B cell (primary cell): ENCODE results near the gene SFXN4. TPM values are rescaled to one million over a fixed set of nuclear protein-coding genes. Genes with fewer than 3 reads are reported as not detected.

Source experiments
- ATAC-seq: fragments of 200-7000 bp; cut with Tn5 transposase; one replicate; pipeline ENCODE4 v1.10.0; 2021; ENCODE audit warnings: low read depth, mild to moderate bottlenecking, moderate number of reproducible peaks, moderate library complexity
- CTCF ChIA-PET: fragments of 350-600 bp; sonication (Branson Sonifier 250); formaldehyde crosslinking; loops from one replicate; lab custom pipeline; 2021; ENCODE audit warnings: antibody characterized with exemption, inconsistent platforms; lab: Charles Lee
- POLR2A ChIA-PET: fragments of 350-600 bp; sonication (Branson Sonifier 250); formaldehyde crosslinking; loops from one replicate; lab custom pipeline; 2021; ENCODE audit warnings: antibody characterized with exemption; lab: Charles Lee
- DNase-seq: peaks from one replicate; pipeline ENCODE4 v3.0.0; 2013
- H2AFZ ChIP-seq: 2 replicates; pipeline ENCODE4 v1.6.1; 2012; ENCODE audit warnings: mild to moderate bottlenecking, low read depth, low read length; ENCODE audit not compliant: insufficient read depth, poor library complexity, severe bottlenecking
- H3K27ac ChIP-seq, 2 donors: 1 replicate in 1 of 2; 2 replicates in 1 of 2; pipeline ENCODE4 v1.5.1; 2012 to 2013; ENCODE audit warnings: low read length in 2 of 2, mild to moderate bottlenecking in 2 of 2, moderate library complexity in 1 of 2
- H3K27me3 ChIP-seq, 4 experiments: fragments of 200-600 bp in 1 of 4; sonication (generic) in 1 of 4; replicated peaks in 1 of 4; 1 replicate in 2 of 4; 2 replicates in 2 of 4; pipeline versions ENCODE4 v1.6.1 to v1.7.0; 2013 to 2016; ENCODE audit warnings: low read length in 3 of 4, mild to moderate bottlenecking in 2 of 4, mixed read lengths in 1 of 4, moderate library complexity in 1 of 4; ENCODE audit not compliant: insufficient read depth in 4 of 4, control insufficient read depth in 3 of 4; ENCODE audit errors: control extremely low read depth in 1 of 4
- H3K36me3 ChIP-seq, 2 experiments: replicated peaks in 1 of 2; 1 replicate in 1 of 2; 2 replicates in 1 of 2; pipeline versions ENCODE4 v1.6.1 to v1.7.1; 2013; ENCODE audit warnings: low read length in 1 of 2; ENCODE audit not compliant: insufficient read depth in 2 of 2, control insufficient read depth in 1 of 2; ENCODE audit errors: control extremely low read depth in 1 of 2, extremely low read depth in 1 of 2
- H3K4me1 ChIP-seq, 2 donors: fragments of 200-600 bp in 1 of 2; sonication (generic) in 1 of 2; 1 replicate in 1 of 2; 2 replicates in 1 of 2; pipeline versions ENCODE4 v1.5.1 to v1.6.1; 2013 to 2017; ENCODE audit warnings: low read length in 2 of 2; ENCODE audit not compliant: control insufficient read depth in 2 of 2, insufficient read depth in 2 of 2
- H3K4me2 ChIP-seq: replicated peaks from 2 replicates; pipeline ENCODE3; 2012; ENCODE audit warnings: mild to moderate bottlenecking, low read depth, low read length; ENCODE audit not compliant: poor library complexity, severe bottlenecking
- H3K4me3 ChIP-seq, 5 experiments: fragments of 200-600 bp in 1 of 5; sonication (generic) in 1 of 5; 1 replicate in 3 of 5; 2 replicates in 2 of 5; pipeline versions ENCODE4 v1.5.1 to v1.7.0; 2011 to 2016; ENCODE audit warnings: low read length in 4 of 5, mild to moderate bottlenecking in 4 of 5, low read depth in 2 of 5, control low read depth in 1 of 5, moderate library complexity in 1 of 5; ENCODE audit not compliant: insufficient read depth in 1 of 5; ENCODE audit errors: control extremely low read depth in 1 of 5, extremely low read depth in 1 of 5
- H3K79me2 ChIP-seq: fragments of 200-600 bp; sonication (generic); one replicate; pipeline ENCODE4 v1.6.0; 2016; ENCODE audit warnings: low read length; ENCODE audit not compliant: control insufficient read depth, insufficient read depth
- H3K9ac ChIP-seq: fragments of 200-600 bp; sonication (generic); 2 replicates; pipeline ENCODE4 v1.6.1; 2017; ENCODE audit warnings: mild to moderate bottlenecking, low read length, moderate library complexity
- H3K9me3 ChIP-seq, 3 donors: one replicate each; pipeline versions ENCODE4 v1.6.1 to v1.7.1; 2013; ENCODE audit warnings: low read length in 2 of 3; ENCODE audit not compliant: control insufficient read depth in 2 of 3, insufficient read depth in 1 of 3; ENCODE audit errors: control extremely low read depth in 1 of 3
- H4K20me1 ChIP-seq: 2 replicates; pipeline ENCODE4 v1.6.0; 2012; ENCODE audit warnings: mild to moderate bottlenecking, low read length; ENCODE audit not compliant: insufficient read depth, control insufficient read depth, poor library complexity, severe bottlenecking
- H3K27ac Mint-ChIP-seq: one replicate; pipeline ENCODE4 v1.8.0; 2021; ENCODE audit warnings: mixed read lengths
- H3K27me3 Mint-ChIP-seq: one replicate; pipeline ENCODE4 v1.8.0; 2021; ENCODE audit warnings: mixed read lengths
- H3K4me1 Mint-ChIP-seq: one replicate; pipeline ENCODE4 v1.8.0; 2021; ENCODE audit warnings: mixed read lengths
- H3K4me3 Mint-ChIP-seq: one replicate; pipeline ENCODE4 v1.8.0; 2021; ENCODE audit warnings: mixed read lengths
- H3K9me3 Mint-ChIP-seq: one replicate; pipeline ENCODE4 v1.8.0; 2022; ENCODE audit warnings: mixed read lengths; ENCODE audit not compliant: insufficient read depth
- EZH2 ChIP-seq: IDR thresholded peaks from 2 replicates; pipeline ENCODE4 v1.6.1; 2012; ENCODE audit warnings: borderline replicate concordance, low read depth, mild to moderate bottlenecking, moderate library complexity, low read length; ENCODE audit not compliant: insufficient read depth, poor library complexity, severe bottlenecking
- WGBS: methylation state at CpG from one replicate; pipeline ENCODE4 v1.1.5; 2013; ENCODE audit warnings: missing lambda C conversion rate; ENCODE audit not compliant: insufficient coverage; 5-methylcytosine and 5-hydroxymethylcytosine counted together
- intact Hi-C: fragments of 100-400 bp; cut with micrococcal nuclease; formaldehyde crosslinking; loops from one replicate; pipeline ENCODE4 v1.10.0; 2022
- polyA plus RNA-seq: library from polyadenylated mRNA; depleted of rRNA; stranded (reverse); fragments of >200 nt; gene quantifications from 2 replicates; pipeline ENCODE4 v1.2.3, GENCODE V29; 2012
- total RNA-seq, 2 donors: library from RNA; stranded (reverse); fragments of 120-200 nt in 1 of 2; gene quantifications; 1 replicate in 1 of 2; 2 replicates in 1 of 2; pipeline versions ENCODE4 v1.2.3 to v1.2.4, GENCODE V29; 2013 to 2022
- TF ChIP-seq, protein P1 (sequence below): fragments of 200-600 bp; IDR thresholded peaks from one replicate; pipeline ENCODE4 v1.8.0; 2022; ENCODE audit warnings: antibody characterized with exemption, mild to moderate bottlenecking

SFXN4 gene
- total and polyA plus RNA-seq, 2 donors (not counting 1 experiment from before 2014, with no cell fraction given), result 9.8 to 15.4 TPM

DNA sequence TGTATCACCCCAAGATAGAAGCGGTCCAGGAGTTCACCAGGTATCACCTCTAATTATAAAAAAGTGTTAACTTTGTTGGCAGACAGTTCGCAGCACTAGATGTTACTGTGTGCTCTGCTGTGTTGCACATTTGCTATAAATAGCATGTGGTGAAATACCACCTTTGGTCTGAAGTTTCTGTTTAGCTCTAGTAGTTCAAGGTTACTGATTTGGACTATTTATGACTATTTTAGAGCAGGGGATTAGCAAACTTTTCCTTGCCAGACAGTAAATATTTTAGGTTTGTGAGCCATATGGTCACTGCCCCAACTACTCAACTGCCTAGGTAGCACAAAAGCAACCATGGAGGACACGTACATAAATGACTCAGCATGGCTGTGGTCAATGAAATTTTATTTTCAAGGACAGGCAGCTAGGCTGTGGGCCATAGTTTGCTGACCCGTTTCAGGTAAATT is 45.1 kb downstream of the SFXN4 start:
- Histone ChIP-seq H3K27ac (no peak overlapping the region), H3K4me2 (no peak overlapping the region), H2AFZ (no peak overlapping the region), H3K9ac (no peak overlapping the region), H3K4me1 (peaks cover 0 to 2% of the 10 kb centered on the region in 2 donors), H4K20me1 (no peaks in the 10 kb centered on the region), H3K9me3 (no peaks in the 10 kb centered on the region), H3K36me3 (peaks cover 4 to 29% of the 10 kb centered on the region in 2 experiments), H3K79me2 (no peaks in the 10 kb centered on the region), H3K4me3 (no peak overlapping the region), H3K27me3 (no peaks in the 10 kb centered on the region)
- WGBS, result 43% methylated on average over 2 of the region's 4 CpGs
- Mint-ChIP-seq H3K4me3 (no peak overlapping the region), H3K9me3 (no peaks in the 10 kb centered on the region), H3K27me3 (no peaks in the 10 kb centered on the region), H3K27ac (no peak overlapping the region), H3K4me1 (peaks cover 3% of the 10 kb centered on the region)
- ChIA-PET POLR2A (no interaction called here), CTCF (no interaction called here)
- ATAC-seq (no peak), DNase-seq (no peak)
- intact Hi-C loops, result no loop called here
- TF ChIP-seq EZH2, result no peak
- TF ChIP-seq, protein P1, sequence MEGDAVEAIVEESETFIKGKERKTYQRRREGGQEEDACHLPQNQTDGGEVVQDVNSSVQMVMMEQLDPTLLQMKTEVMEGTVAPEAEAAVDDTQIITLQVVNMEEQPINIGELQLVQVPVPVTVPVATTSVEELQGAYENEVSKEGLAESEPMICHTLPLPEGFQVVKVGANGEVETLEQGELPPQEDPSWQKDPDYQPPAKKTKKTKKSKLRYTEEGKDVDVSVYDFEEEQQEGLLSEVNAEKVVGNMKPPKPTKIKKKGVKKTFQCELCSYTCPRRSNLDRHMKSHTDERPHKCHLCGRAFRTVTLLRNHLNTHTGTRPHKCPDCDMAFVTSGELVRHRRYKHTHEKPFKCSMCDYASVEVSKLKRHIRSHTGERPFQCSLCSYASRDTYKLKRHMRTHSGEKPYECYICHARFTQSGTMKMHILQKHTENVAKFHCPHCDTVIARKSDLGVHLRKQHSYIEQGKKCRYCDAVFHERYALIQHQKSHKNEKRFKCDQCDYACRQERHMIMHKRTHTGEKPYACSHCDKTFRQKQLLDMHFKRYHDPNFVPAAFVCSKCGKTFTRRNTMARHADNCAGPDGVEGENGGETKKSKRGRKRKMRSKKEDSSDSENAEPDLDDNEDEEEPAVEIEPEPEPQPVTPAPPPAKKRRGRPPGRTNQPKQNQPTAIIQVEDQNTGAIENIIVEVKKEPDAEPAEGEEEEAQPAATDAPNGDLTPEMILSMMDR, result no peak

DNA sequence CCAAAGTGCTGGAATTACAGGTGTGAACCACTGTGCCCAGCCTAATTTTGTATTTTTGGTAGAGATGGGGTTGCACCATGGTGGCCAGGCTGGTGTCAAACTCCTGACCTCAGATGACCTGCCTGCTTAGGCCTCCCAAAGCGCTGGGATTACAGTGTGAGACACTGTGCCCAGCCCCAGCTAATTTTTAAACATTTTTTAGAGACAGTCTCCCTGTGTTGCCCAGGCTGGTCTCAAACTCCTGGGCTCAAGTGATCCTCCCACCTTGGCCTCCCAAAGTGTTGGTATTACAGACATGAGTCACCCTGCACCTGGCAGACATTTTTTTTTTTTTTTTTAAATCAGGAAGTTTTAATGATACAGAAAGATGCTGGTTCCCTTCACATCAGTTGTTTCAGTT is 46.1 kb downstream of the SFXN4 start:
- WGBS, result no CpG with 5 or more reads among the region's 1 CpG
- H3K27ac ChIP-seq, result no peak overlapping the region
- intact Hi-C loops, result no loop called here
- DNase-seq (no peak), ATAC-seq (no peak)
- no peaks in the 10 kb centered on the region for H3K79me2 ChIP-seq
- H3K27ac Mint-ChIP-seq, result no peak overlapping the region
- peaks cover 3 to 26% of the 10 kb centered on the region in 2 experiments for H3K36me3 ChIP-seq
- no peak overlapping the region for H3K4me3 ChIP-seq
- no peaks in the 10 kb centered on the region for H3K9me3 Mint-ChIP-seq
- peaks cover 0 to 2% of the 10 kb centered on the region in 2 donors for H3K4me1 ChIP-seq
- no peak overlapping the region for H2AFZ ChIP-seq
- H4K20me1 ChIP-seq, result no peaks in the 10 kb centered on the region
- no peaks in the 10 kb centered on the region for H3K27me3 ChIP-seq
- H3K9ac ChIP-seq, result no peak overlapping the region
- POLR2A ChIA-PET, result no interaction called here
- H3K4me3 Mint-ChIP-seq, result no peak overlapping the region
- no peak for TF ChIP-seq EZH2
- TF ChIP-seq, protein P1, result no peak
- H3K4me1 Mint-ChIP-seq, result peaks cover 3% of the 10 kb centered on the region
- no peaks in the 10 kb centered on the region for H3K9me3 ChIP-seq
- no peak overlapping the region for H3K4me2 ChIP-seq
- no peaks in the 10 kb centered on the region for H3K27me3 Mint-ChIP-seq
- CTCF ChIA-PET, result no interaction called here
